Heart right ventricle (tissue), 16 donors: ENCODE results near the gene HMCN1. TPM values are rescaled to one million over a fixed set of nuclear protein-coding genes. Genes with fewer than 3 reads are reported as not detected.

Source experiments
- ATAC-seq, 8 donors: fragments of 200-7000 bp; cut with Tn5 transposase; one replicate each; pipeline ENCODE4 v1.9.1; 2020; ENCODE audit warnings: mild to moderate bottlenecking in 8 of 8, moderate library complexity in 8 of 8, moderate number of reproducible peaks in 1 of 8
- DNase-seq, 2 donors: peaks; one replicate each; pipeline ENCODE4 v3.0.0-alpha.2; 2020
- H3K27ac ChIP-seq, 10 donors: fragments of 200-600 bp; sonication (generic) in 2 of 10; one replicate each; pipeline versions ENCODE4 v1.5.0 to v1.8.0; 2020 to 2022; ENCODE audit warnings: mild to moderate bottlenecking in 3 of 10
- H3K27me3 ChIP-seq, 7 donors: fragments of 200-600 bp; one replicate each; pipeline ENCODE4 v1.8.0; 2021 to 2022; ENCODE audit warnings: mild to moderate bottlenecking in 2 of 7
- H3K36me3 ChIP-seq, 9 donors: fragments of 200-600 bp; sonication (generic) in 1 of 9; one replicate each; pipeline versions ENCODE4 v1.5.0 to v1.8.0; 2020 to 2022; ENCODE audit warnings: mild to moderate bottlenecking in 2 of 9
- H3K4me1 ChIP-seq, 9 donors: fragments of 200-600 bp; sonication (generic) in 1 of 9; one replicate each; pipeline versions ENCODE4 v1.5.0 to v1.8.0; 2020 to 2022; ENCODE audit warnings: mild to moderate bottlenecking in 4 of 9
- H3K4me3 ChIP-seq, 10 donors: fragments of 200-600 bp; sonication (generic) in 2 of 10; one replicate each; pipeline versions ENCODE4 v1.5.0 to v1.8.0; 2020 to 2022; ENCODE audit warnings: mild to moderate bottlenecking in 7 of 10, moderate library complexity in 2 of 10
- H3K9me3 ChIP-seq, 11 donors: fragments of 200-600 bp in 10 of 11; sonication (generic) in 2 of 11; one replicate each; pipeline versions ENCODE4 v1.5.0 to v1.8.0; 2013 to 2022; ENCODE audit warnings: mild to moderate bottlenecking in 2 of 11, control low read depth in 1 of 11, moderate library complexity in 1 of 11
- WGBS, 2 donors: extraction: QIAGEN DNeasy Blood & Tissue Kit; methylation state at CpG; one replicate each; pipeline ENCODE4 v1.1.7; 2013; ENCODE audit warnings: inconsistent platforms in 1 of 2; 5-methylcytosine and 5-hydroxymethylcytosine counted together
- intact Hi-C, 10 donors: fragments of 100-400 bp; cut with DNase I; formaldehyde crosslinking; loops; one replicate each; pipeline versions ENCODE4 v1.11.1 to v1.14.2; 2022
- polyA plus RNA-seq, 2 donors: library from polyadenylated mRNA; stranded (reverse); fragments of 200-250 nt; gene quantifications; one replicate each; pipeline ENCODE4 v1.2.3, GENCODE V29; 2013
- total RNA-seq, 10 donors: library from RNA; stranded (reverse); fragmentation: NEBNext Ultra II Directional in 3 of 10; extraction: Animal tissue kit (Norgen Biotek cat#: 25700) in 3 of 10; gene quantifications; one replicate each; pipeline versions ENCODE4 v1.2.1 to v1.2.4, GENCODE V29; 2021 to 2023
- TF ChIP-seq, protein P1 (sequence below), 9 donors: fragments of 200-600 bp; sonication (generic) in 2 of 9; IDR thresholded peaks; one replicate each; pipeline versions ENCODE4 v1.5.0 to v1.8.0; 2021 to 2022; ENCODE audit warnings: antibody characterized with exemption in 9 of 9, mild to moderate bottlenecking in 5 of 9, moderate library complexity in 1 of 9
- donor health status: Arrhythmogenic right ventricular cardiomyopathy.
- donor health status: ischemic (EF 13 %, LVEDD 7.1; RV severe dilation, severe dysfunction).
- donor health status: healthy with polysubstance abuse.
- donor health status: DM: no; HTN: yes; CAD: no.
- donor health status: DM: no; HTN: no; CAD: no.
- donor health status: ischemic (EF 25% LVEDD 6.9; RV normal size, moderate dysfunction).
- donor health status: ischemic (EF 25% LVEDD 5.7; RV mildly dilated, moderate dysfunction).
- donor health status: healthy.
- donor health status: DM: yes; HTN: yes; CAD: no.
- donor health status: Ischemic cardiomyopathy.
- donor health status: ischemic (EF 35%, LVEDD 5.7; RV mildly dilated, moderate dysfunction).
- donor health status: nonischemic (EF 11% LVEDD 7.7; RV severe dilation, severe dysfunction).
- donor health status: DM: yes; HTN: yes; CAD: no.
- donor health status: PGD.
- donor health status: ischemic (EF 29% LVEDD 5.4; RV normal size, mild dysfunction).
- donor health status: nonischemic (EF 23%, LVEDD 6.1; RV moderate dilation, normal function).

Gene HMCN1
- total and polyA plus RNA-seq, 12 donors, result 3.4 to 12.4 (median 6.2) TPM

- no peak overlapping the region for H3K4me3 ChIP-seq
- H3K4me1 ChIP-seq, result peaks cover 0 to 8% (median 0%) of the 10 kb centered on the region in 9 donors
- WGBS, 2 donors, result 30 to 36% methylated on average over 2 of the region's 2 CpGs
- TF ChIP-seq, protein P1, sequence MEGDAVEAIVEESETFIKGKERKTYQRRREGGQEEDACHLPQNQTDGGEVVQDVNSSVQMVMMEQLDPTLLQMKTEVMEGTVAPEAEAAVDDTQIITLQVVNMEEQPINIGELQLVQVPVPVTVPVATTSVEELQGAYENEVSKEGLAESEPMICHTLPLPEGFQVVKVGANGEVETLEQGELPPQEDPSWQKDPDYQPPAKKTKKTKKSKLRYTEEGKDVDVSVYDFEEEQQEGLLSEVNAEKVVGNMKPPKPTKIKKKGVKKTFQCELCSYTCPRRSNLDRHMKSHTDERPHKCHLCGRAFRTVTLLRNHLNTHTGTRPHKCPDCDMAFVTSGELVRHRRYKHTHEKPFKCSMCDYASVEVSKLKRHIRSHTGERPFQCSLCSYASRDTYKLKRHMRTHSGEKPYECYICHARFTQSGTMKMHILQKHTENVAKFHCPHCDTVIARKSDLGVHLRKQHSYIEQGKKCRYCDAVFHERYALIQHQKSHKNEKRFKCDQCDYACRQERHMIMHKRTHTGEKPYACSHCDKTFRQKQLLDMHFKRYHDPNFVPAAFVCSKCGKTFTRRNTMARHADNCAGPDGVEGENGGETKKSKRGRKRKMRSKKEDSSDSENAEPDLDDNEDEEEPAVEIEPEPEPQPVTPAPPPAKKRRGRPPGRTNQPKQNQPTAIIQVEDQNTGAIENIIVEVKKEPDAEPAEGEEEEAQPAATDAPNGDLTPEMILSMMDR (IDR thresholded peaks at IDR 0.05), result no peak
- ATAC-seq (no peak), DNase-seq (no peak)
- H3K36me3 ChIP-seq, result no peaks in the 10 kb centered on the region
- H3K27ac ChIP-seq, result no peak overlapping the region
- intact Hi-C loops, result no loop called here
- peaks cover 0 to 5% (median 0%) of the 10 kb centered on the region in 11 donors for H3K9me3 ChIP-seq
- H3K27me3 ChIP-seq, result no peaks in the 10 kb centered on the region
These were observed 100.2 kb downstream of the HMCN1 start for GRCh38 chr1:185834371-185834905.

GRCh38 chr1:185835191-185835590 is 101.0 kb downstream of the HMCN1 start:
- Histone ChIP-seq H3K36me3 (no peaks in the 10 kb centered on the region), H3K9me3 (peaks cover 0 to 4% (median 0%) of the 10 kb centered on the region in 11 donors), H3K4me3 (no peak overlapping the region), H3K27me3 (no peaks in the 10 kb centered on the region), H3K4me1 (peaks cover 0 to 8% (median 0%) of the 10 kb centered on the region in 9 donors), H3K27ac (no peak overlapping the region)
- intact Hi-C loops, result no loop called here
- WGBS, 2 donors, result 93% methylated on average over 1 of the region's 1 CpG
- TF ChIP-seq, protein P1 (IDR thresholded peaks at IDR 0.05), result no peak
- no peak for ATAC-seq
- no peak for DNase-seq

- TF ChIP-seq, protein P1 (IDR thresholded peaks at IDR 0.05), result no peak
- Histone ChIP-seq H3K27me3 (no peaks in the 10 kb centered on the region), H3K9me3 (peaks cover 0 to 2% (median 0%) of the 10 kb centered on the region in 11 donors), H3K4me1 (peaks cover 0 to 12% (median 0%) of the 10 kb centered on the region in 9 donors), H3K4me3 (no peak overlapping the region), H3K27ac (no peak overlapping the region), H3K36me3 (no peaks in the 10 kb centered on the region)
- no peak for DNase-seq
- WGBS, 2 donors, result 92 to 97% methylated on average over 1 of the region's 1 CpG
- intact Hi-C loops, result no loop called here
- no peak for ATAC-seq
These were observed 103.5 kb downstream of the HMCN1 start for GRCh38 chr1:185837711-185838110.

DNA sequence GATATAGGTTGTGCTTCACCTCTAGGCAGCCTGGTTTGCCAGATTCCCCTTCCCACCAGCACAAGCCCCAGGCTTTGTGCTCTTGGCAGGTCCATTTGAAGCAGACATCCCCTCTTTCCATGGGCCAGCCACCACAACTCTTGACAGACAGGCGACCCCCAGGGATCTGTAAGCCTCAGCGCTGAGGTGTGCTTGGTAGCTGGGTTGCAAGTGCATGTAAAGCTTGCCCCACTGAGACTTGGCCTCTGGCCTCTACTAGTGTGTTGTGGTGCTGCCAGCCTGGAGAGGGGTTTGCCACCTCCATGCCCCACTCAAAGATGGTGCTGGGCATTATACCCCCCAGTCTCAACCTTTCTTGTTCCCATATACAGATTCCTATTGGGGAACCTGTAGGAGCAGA is 103.9 kb downstream of the HMCN1 start:
- Histone ChIP-seq H3K27ac (no peak overlapping the region), H3K36me3 (no peaks in the 10 kb centered on the region), H3K4me1 (peaks cover 0 to 12% (median 0%) of the 10 kb centered on the region in 9 donors), H3K9me3 (no peaks in the 10 kb centered on the region), H3K4me3 (no peak overlapping the region), H3K27me3 (no peaks in the 10 kb centered on the region)
- ATAC-seq (no peak), DNase-seq (no peak)
- intact Hi-C loops, result no loop called here
- 91 to 92% methylated on average over 2 of the region's 2 CpGs for WGBS, 2 donors
- TF ChIP-seq, protein P1 (IDR thresholded peaks at IDR 0.05), result no peak
